HG02763 (cell line): ENCODE results near the gene PRKCSH.

Experiments
- ATAC-seq: cut with Tn5 transposase; IDR thresholded peaks from one replicate; pipeline ENCODE4 v1.9.1; 2021; ENCODE audit warnings: mild to moderate bottlenecking, moderate library complexity; ENCODE audit not compliant: unreplicated experiment

PRKCSH gene

DNA sequence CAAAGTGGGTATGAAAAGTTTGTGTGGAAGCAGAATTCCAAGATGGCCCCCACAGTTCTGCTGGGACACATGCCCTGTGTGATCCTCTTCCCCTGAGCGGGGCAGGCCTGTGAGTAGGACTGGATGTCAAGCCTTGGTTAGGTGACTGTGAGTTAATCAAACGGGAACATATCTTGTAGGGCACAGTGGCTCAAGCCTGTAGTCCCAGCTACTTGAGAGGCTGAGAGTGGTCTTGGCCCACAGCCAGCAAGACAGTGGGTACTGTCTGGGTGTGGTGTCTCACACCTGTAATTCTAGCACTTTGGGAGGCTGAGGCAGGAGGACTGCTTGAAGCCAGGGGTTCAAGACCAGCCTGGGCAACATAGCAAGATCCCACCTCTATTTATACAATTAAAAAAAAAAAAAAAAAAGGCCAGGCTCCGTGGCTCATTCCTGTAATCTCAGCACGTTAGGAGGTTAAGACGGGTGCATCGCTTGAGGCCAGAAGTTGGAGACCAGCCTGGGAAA is 63.8 kb downstream of the PRKCSH start:
- no peak for ATAC-seq

GRCh38 chr19:11499890-11500420 is 64.5 kb downstream of the PRKCSH start:
- ATAC-seq: no peak
